OCI-LY7 (cell line): ENCODE data around the gene SAP30L. TPM values are rescaled to one million over a fixed set of nuclear protein-coding genes. Genes with fewer than 3 reads are reported as not detected.

Source experiments
- BruUV-seq: library from RNA; stranded (reverse); fragments of 400-500 nt; replicated peaks from 2 replicates; lab custom pipeline; 2021; lab: Mats Ljungman, UMichigan
- CTCF ChIA-PET: fragments of 300-600 bp; sonication (Branson Sonifier 250); formaldehyde crosslinking; loops from one replicate; lab custom pipeline; 2022; ENCODE audit warnings: antibody characterized with exemption; ENCODE audit not compliant: unreplicated experiment; lab: Charles Lee
- POLR2A ChIA-PET: fragments of 300-600 bp; sonication (Branson Sonifier 250); formaldehyde crosslinking; loops from one replicate; lab custom pipeline; 2022; ENCODE audit warnings: antibody characterized with exemption; lab: Charles Lee
- DNase-seq: peaks from one replicate; pipeline ENCODE4 v3.0.0-alpha.2; 2015; ENCODE audit warnings: low spot score
- H2AFZ ChIP-seq: fragments of 200-600 bp; sonication (generic), shearing (Covaris generic); 2 replicates; pipeline ENCODE4 v1.6.1; 2014; ENCODE audit warnings: mild to moderate bottlenecking, antibody characterized with exemption, low read length, moderate library complexity
- H3K27ac ChIP-seq: fragments of 200-600 bp; sonication (generic); 2 replicates; pipeline ENCODE4 v1.5.1; 2014; ENCODE audit warnings: mixed run types, low read depth, mild to moderate bottlenecking, moderate library complexity, low read length, inconsistent platforms; ENCODE audit not compliant: poor library complexity, severe bottlenecking
- H3K36me3 ChIP-seq: fragments of 200-600 bp; sonication (generic); 2 replicates; pipeline ENCODE4 v1.6.1; 2014; ENCODE audit warnings: mild to moderate bottlenecking, antibody characterized with exemption, low read length, moderate library complexity, mixed read lengths; ENCODE audit not compliant: insufficient read depth
- H3K4me1 ChIP-seq: fragments of 200-600 bp; sonication (generic); 2 replicates; pipeline ENCODE4 v1.5.1; 2014; ENCODE audit warnings: mild to moderate bottlenecking, low read length; ENCODE audit not compliant: insufficient read depth, poor library complexity, severe bottlenecking
- H3K4me2 ChIP-seq: fragments of 200-600 bp; sonication (generic); 2 replicates; pipeline ENCODE4 v1.6.1; 2014; ENCODE audit warnings: mild to moderate bottlenecking, low read length
- H3K4me3 ChIP-seq: fragments of 200-600 bp; sonication (generic); 2 replicates; pipeline ENCODE4 v1.5.1; 2014; ENCODE audit warnings: mild to moderate bottlenecking, low read depth, low read length; ENCODE audit not compliant: poor library complexity, severe bottlenecking
- H3K79me2 ChIP-seq: fragments of 200-600 bp; sonication (generic); 2 replicates; pipeline ENCODE4 v1.6.1; 2016; ENCODE audit warnings: low read depth, mild to moderate bottlenecking, low read length, moderate library complexity, mixed read lengths; ENCODE audit not compliant: insufficient read depth
- H3K9me2 ChIP-seq: fragments of 200-600 bp; sonication (generic); 2 replicates; pipeline ENCODE4 v1.6.1; 2016; ENCODE audit warnings: mild to moderate bottlenecking, low read length, mixed read lengths; ENCODE audit not compliant: insufficient read depth
- H3K9me3 ChIP-seq: fragments of 200-600 bp; sonication (generic); 2 replicates; pipeline ENCODE4 v1.6.1; 2014; ENCODE audit warnings: mild to moderate bottlenecking, mixed run types, low read length, mixed read lengths
- H4K20me1 ChIP-seq: fragments of 200-600 bp; sonication (generic); 2 replicates; pipeline ENCODE4 v1.6.1; 2014; ENCODE audit warnings: mild to moderate bottlenecking, antibody characterized with exemption, low read length, moderate library complexity, mixed read lengths; ENCODE audit not compliant: insufficient read depth
- CTCF ChIP-seq: fragments of 200-600 bp; sonication (generic); conservative IDR thresholded peaks from 2 replicates; pipeline ENCODE4 v1.5.1; 2014; ENCODE audit warnings: mild to moderate bottlenecking, antibody characterized with exemption, low read length, moderate library complexity, mixed read lengths
- EZH2phosphoT487 ChIP-seq: fragments of 200-600 bp; sonication (generic); IDR thresholded peaks from 2 replicates; pipeline ENCODE4 v1.6.1; 2018; ENCODE audit warnings: low read depth, borderline replicate concordance, mild to moderate bottlenecking, mixed run types, antibody characterized with exemption, low read length, moderate library complexity, mixed read lengths
- intact Hi-C: fragments of 100-400 bp; cut with micrococcal nuclease; formaldehyde crosslinking; loops from one replicate; pipeline ENCODE4 v1.10.0; 2022; ENCODE audit not compliant: unreplicated experiment
- total RNA-seq, 2 experiments: library from RNA; depleted of rRNA in 1 of 2; stranded (reverse); fragments of >200 nt in 1 of 2; shearing (Covaris generic) in 1 of 2; gene quantifications; 2 replicates each; pipeline ENCODE4 v1.2.3, GENCODE V29; 2014 to 2022

Gene SAP30L
- total RNA-seq, 2 experiments from 2014 or later, result 37.5 to 38.7 TPM

- no peak for DNase-seq
Observed at GRCh38 chr5:154411338-154411737, 34.5 kb upstream of the SAP30L start.

GRCh38 chr5:154412316-154412715 is 33.5 kb upstream of the SAP30L start:
- H3K9me2 ChIP-seq, result no peaks in the 10 kb centered on the region
- H3K4me2 ChIP-seq, result no peak overlapping the region
- TF ChIP-seq EZH2phosphoT487 (no peak), CTCF (no peak)
- intact Hi-C loops, result no loop called here
- no peak overlapping the region for H3K27ac ChIP-seq
- ChIA-PET CTCF (no interaction called here), POLR2A (no interaction called here)
- peaks cover 7% of the 10 kb centered on the region for H3K4me1 ChIP-seq
- H3K36me3 ChIP-seq, result no peaks in the 10 kb centered on the region
- no peak overlapping the region for H3K4me3 ChIP-seq
- H3K9me3 ChIP-seq, result no peaks in the 10 kb centered on the region
- no peaks in the 10 kb centered on the region for H4K20me1 ChIP-seq
- no TSS peak for BruUV-seq
- no peak for DNase-seq
- H3K79me2 ChIP-seq, result no peaks in the 10 kb centered on the region
- H2AFZ ChIP-seq, result no peak overlapping the region

More at GRCh38 chr5:154411338-154411737, 34.5 kb upstream of the SAP30L start:
- Histone ChIP-seq H3K9me3 (no peaks in the 10 kb centered on the region), H3K4me3 (no peak overlapping the region), H3K4me1 (peaks cover under 1% of the 10 kb centered on the region), H3K4me2 (no peak overlapping the region), H3K79me2 (no peaks in the 10 kb centered on the region), H3K9me2 (no peaks in the 10 kb centered on the region), H3K36me3 (no peaks in the 10 kb centered on the region), H2AFZ (no peak overlapping the region), H3K27ac (no peak overlapping the region), H4K20me1 (no peaks in the 10 kb centered on the region)
- POLR2A ChIA-PET, result no interaction called here
- CTCF ChIA-PET, result no interaction called here
- intact Hi-C loops, result no loop called here
- TF ChIP-seq EZH2phosphoT487 (no peak), CTCF (no peak)
- no TSS peak for BruUV-seq

GRCh38 chr5:154412925-154413324 is 32.9 kb upstream of the SAP30L start:
- H3K4me3 ChIP-seq, result no peak overlapping the region
- DNase-seq, result no peak
- no peak overlapping the region for H3K4me2 ChIP-seq
- no TSS peak for BruUV-seq
- H3K4me1 ChIP-seq, result peaks cover 7% of the 10 kb centered on the region
- no peak overlapping the region for H3K27ac ChIP-seq
- CTCF ChIA-PET, result no interaction called here
- intact Hi-C loops, result no loop called here
- H3K9me2 ChIP-seq, result no peaks in the 10 kb centered on the region
- no peak overlapping the region for H2AFZ ChIP-seq
- H3K79me2 ChIP-seq, result no peaks in the 10 kb centered on the region
- no peaks in the 10 kb centered on the region for H3K36me3 ChIP-seq
- H3K9me3 ChIP-seq, result no peaks in the 10 kb centered on the region
- no peaks in the 10 kb centered on the region for H4K20me1 ChIP-seq
- POLR2A ChIA-PET, result no interaction called here
- TF ChIP-seq EZH2phosphoT487 (no peak), CTCF (no peak)
